ENCODE results near the gene PEX5L. TPM values are rescaled to one million over a fixed set of nuclear protein-coding genes. Genes with fewer than 3 reads are reported as not detected.

Gene PEX5L
- polyA plus RNA-seq, 1 of the 3 experiments (the other 2 are of a cell fraction) = not detected

GRCh38 chr3:179885950-179886349 lies 150.8 kb downstream of the PEX5L start:
- peaks cover 0 to 2% of the 10 kb centered on the region in 2 experiments; a peak in 1 of 4 replicates for H3K4me1 ChIP-seq (ENCODE audit: control insufficient read depth in 1 of 2, insufficient read depth in 2 of 2, low read depth in 1 of 2, low read length in 1 of 2)
- no peak overlapping the region for H2AFZ ChIP-seq (ENCODE audit: low read depth)
- no peak overlapping the region for H3K4me2 ChIP-seq
- WGBS (ENCODE audit: low lambda C conversion rate) = 37% methylated on average over 2 of the region's 2 CpGs
- CTCF ChIA-PET = interaction anchor here (0.9 to 1.7 kb wide), 2 partner anchors 74 to 887 kb away, joined by 3 read pairs; no protein-coding TSS in a partner anchor
- no peaks in the 10 kb centered on the region for H3F3A ChIP-seq (replicated peaks; ENCODE audit: insufficient read depth)
- H3K4me3 ChIP-seq (ENCODE audit: low read depth in 2 of 2, low read length in 1 of 2) = no peak overlapping the region
- H3K27ac ChIP-seq (ENCODE audit: low read depth in 2 of 2, low read length in 1 of 2) = no peak overlapping the region
- H3K79me2 ChIP-seq (ENCODE audit: insufficient read depth) = no peaks in the 10 kb centered on the region
- H3K9ac ChIP-seq = no peak overlapping the region
- H3K36me3 ChIP-seq (replicated peaks in 1 of 2; ENCODE audit: control insufficient read depth in 1 of 2, insufficient read depth in 2 of 2, low read length in 1 of 2) = no peaks in the 10 kb centered on the region
- no peaks in the 10 kb centered on the region for H3K9me2 ChIP-seq
- no peaks in the 10 kb centered on the region for H3K9me3 ChIP-seq
- POLR2A ChIA-PET = no interaction called here
- TF ChIP-seq NRF1 (IDR thresholded peaks at IDR 0.05; ENCODE audit: low read depth, low read length) = no peak
- TF ChIP-seq SMC3 (IDR thresholded peaks at IDR 0.05; ENCODE audit: low read depth, low read length) = no peak
- TF ChIP-seq GABPA (IDR thresholded peaks at IDR 0.05; ENCODE audit: low read depth) = no peak
- no peaks in the 10 kb centered on the region for H4K20me1 ChIP-seq (ENCODE audit: insufficient read depth)
- DNase-seq = no peak
- no peaks in the 10 kb centered on the region for H3K27me3 ChIP-seq (ENCODE audit: insufficient read depth)

- Histone ChIP-seq H3K4me1 (ENCODE audit: control insufficient read depth in 1 of 2, insufficient read depth in 2 of 2, low read depth in 1 of 2, low read length in 1 of 2) (peaks cover 0 to 2% of the 10 kb centered on the region in 2 experiments; a peak in 1 of 4 replicates), H3K4me2 (no peak overlapping the region), H2AFZ (ENCODE audit: low read depth) (no peak overlapping the region), H3K27ac (ENCODE audit: low read depth in 2 of 2, low read length in 1 of 2) (no peak overlapping the region), H3K9ac (no peak overlapping the region), H3K4me3 (ENCODE audit: low read depth in 2 of 2, low read length in 1 of 2) (no peak overlapping the region), H3K27me3 (ENCODE audit: insufficient read depth) (no peaks in the 10 kb centered on the region), H3K9me3 (no peaks in the 10 kb centered on the region), H3F3A (replicated peaks; ENCODE audit: insufficient read depth) (no peaks in the 10 kb centered on the region), H3K36me3 (replicated peaks in 1 of 2; ENCODE audit: control insufficient read depth in 1 of 2, insufficient read depth in 2 of 2, low read length in 1 of 2) (no peaks in the 10 kb centered on the region), H3K79me2 (ENCODE audit: insufficient read depth) (no peaks in the 10 kb centered on the region; the same call in 1 of the 2 replicates), H3K9me2 (no peaks in the 10 kb centered on the region), H4K20me1 (ENCODE audit: insufficient read depth) (no peaks in the 10 kb centered on the region)
- no peak for DNase-seq
- ChIA-PET POLR2A (no interaction called here), CTCF (no interaction called here)
- WGBS (ENCODE audit: low lambda C conversion rate) = 5% methylated on average over 1 of the region's 1 CpG
- no peak for TF ChIP-seq EZH2phosphoT487 (IDR thresholded peaks at IDR 0.05; ENCODE audit: borderline replicate concordance, low read depth)
Measured at GRCh38 chr3:179884136-179884535, 152.6 kb downstream of the PEX5L start.

- Histone ChIP-seq H4K20me1 (ENCODE audit: insufficient read depth) (no peaks in the 10 kb centered on the region), H3K36me3 (replicated peaks in 1 of 2; ENCODE audit: control insufficient read depth in 1 of 2, insufficient read depth in 2 of 2, low read length in 1 of 2) (no peaks in the 10 kb centered on the region), H3K4me3 (ENCODE audit: low read depth in 2 of 2, low read length in 1 of 2) (no peak overlapping the region), H3K4me2 (no peak overlapping the region), H3K9ac (no peak overlapping the region), H2AFZ (ENCODE audit: low read depth) (no peak overlapping the region), H3K79me2 (ENCODE audit: insufficient read depth) (no peaks in the 10 kb centered on the region; the same call in 1 of the 2 replicates), H3K4me1 (ENCODE audit: control insufficient read depth in 1 of 2, insufficient read depth in 2 of 2, low read depth in 1 of 2, low read length in 1 of 2) (peaks cover 0 to 2% of the 10 kb centered on the region in 2 experiments; a peak in 1 of 4 replicates), H3K27me3 (ENCODE audit: insufficient read depth) (no peaks in the 10 kb centered on the region), H3F3A (replicated peaks; ENCODE audit: insufficient read depth) (no peaks in the 10 kb centered on the region), H3K9me2 (no peaks in the 10 kb centered on the region), H3K27ac (ENCODE audit: low read depth in 2 of 2, low read length in 1 of 2) (no peak overlapping the region), H3K9me3 (no peaks in the 10 kb centered on the region)
- DNase-seq = no peak
- TF ChIP-seq CTCF (IDR thresholded peaks at IDR 0.05) = no peak
- TF ChIP-seq PBX3 (IDR thresholded peaks at IDR 0.05) = no peak
- TF ChIP-seq GATA2 (CRISPR knock-in tag; IDR thresholded peaks at IDR 0.05) = no peak
- TF ChIP-seq JUND (IDR thresholded peaks at IDR 0.05) = no peak
- WGBS (ENCODE audit: low lambda C conversion rate) = 12% methylated on average over 2 of the region's 2 CpGs
- POLR2A ChIA-PET = no interaction called here
- CTCF ChIA-PET = no interaction called here
Measured at GRCh38 chr3:179882292-179882691, 154.4 kb downstream of the PEX5L start.

Measured in SK-N-SH (cell line).